NK-92 (cell line): ENCODE data around the gene AHI1.

Experiments
- DNase-seq: peaks from one replicate; lab custom pipeline; 2025; ENCODE audit not compliant: unreplicated experiment; lab: John Stamatoyannopoulos, UW

Gene AHI1

DNA sequence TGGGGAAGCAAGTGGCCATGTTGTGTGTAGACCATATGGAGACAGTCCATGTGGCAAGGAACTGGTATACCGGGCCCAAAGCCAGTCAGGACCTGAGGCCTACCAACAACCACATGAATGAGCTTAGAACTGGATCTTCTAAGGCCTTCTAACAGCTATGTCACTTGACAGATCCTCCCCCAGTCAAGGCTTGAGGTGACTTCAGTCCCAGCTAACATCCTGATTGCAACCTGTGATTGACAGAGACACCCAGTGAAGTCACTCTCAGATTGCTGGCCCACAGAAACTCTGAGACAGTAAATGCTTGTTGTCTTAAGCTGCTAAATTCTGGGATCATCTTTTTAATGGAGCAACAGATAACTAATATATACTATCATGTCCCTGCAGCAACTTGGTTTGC is 32.9 kb downstream of the AHI1 start:
- no peak for DNase-seq

DNA sequence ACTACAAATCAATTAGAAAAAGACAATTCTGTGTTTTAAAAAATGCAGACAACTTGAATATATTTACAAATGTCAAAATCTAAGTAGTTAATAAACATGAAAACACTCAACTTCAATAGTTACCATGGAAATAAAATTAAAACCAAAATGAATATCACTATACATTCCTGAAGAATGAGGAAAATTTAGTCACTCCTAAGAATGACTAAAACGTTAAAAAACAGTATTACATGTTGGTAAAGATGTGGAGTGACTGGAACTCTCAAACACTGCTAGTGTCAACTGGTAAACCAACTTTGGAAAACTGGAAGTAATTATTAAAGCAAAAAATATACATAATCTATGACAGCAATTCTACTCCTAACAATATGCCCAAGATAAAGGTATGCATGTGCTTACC is 36.3 kb downstream of the AHI1 start:
- DNase-seq = no peak

DNA sequence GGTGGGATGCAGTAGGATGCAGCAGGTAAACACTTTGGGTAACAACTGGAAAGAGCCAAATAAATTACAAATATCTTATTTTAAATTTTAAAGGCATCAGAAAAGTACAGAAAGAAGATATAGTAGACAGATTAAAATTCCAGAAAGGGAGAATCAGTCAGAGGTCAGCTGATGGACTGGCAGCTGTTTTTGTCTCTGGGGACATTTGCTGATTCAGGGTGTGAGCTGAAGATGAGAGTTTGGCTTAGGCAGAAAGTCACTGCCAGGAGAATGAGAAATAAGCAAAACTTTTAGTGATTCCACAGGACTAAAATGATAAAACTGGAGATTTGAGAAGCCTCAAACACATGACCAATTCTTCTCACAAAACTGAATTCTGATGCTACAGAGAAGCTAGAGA is 39.5 kb downstream of the AHI1 start:
- no peak for DNase-seq

GRCh38 chr6:135451617-135452190 is 45.8 kb downstream of the AHI1 start:
- DNase-seq = no peak

- no peak for DNase-seq
Observed at GRCh38 chr6:135449246-135449645, 48.3 kb downstream of the AHI1 start.

DNA sequence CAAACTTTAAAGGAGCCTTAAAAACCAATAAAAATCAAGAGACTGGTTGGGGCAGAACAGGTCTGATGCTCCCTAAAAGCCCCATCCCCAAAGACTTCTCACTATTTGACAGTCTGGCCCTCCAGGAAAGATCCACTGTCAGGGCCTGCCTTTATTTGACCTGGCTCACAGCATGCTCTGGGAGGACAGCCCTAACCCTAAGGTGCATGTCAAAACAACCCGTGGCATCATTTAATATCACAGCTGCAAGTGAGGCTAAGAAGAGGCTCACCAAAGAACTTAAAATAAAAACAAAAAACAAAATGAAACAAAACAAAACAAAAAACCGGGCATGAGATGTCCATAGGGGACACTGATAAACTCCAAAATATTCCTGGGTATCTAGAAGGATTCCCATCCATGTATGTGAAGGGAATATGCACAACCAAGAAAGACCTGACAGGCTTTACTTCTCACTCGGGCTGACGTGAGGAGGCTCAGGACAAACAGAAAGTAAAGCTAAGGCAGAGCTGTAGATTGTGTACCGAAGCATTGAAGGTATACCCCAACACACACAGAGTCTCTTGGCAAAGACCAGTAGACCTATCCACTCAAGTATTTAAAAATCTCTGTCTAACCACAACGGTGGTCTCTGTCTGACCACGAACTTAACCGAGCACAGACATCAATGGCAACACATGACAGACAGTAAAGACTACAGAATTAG is 57.3 kb downstream of the AHI1 start:
- DNase-seq = no peak

- DNase-seq = no peak
Observed at GRCh38 chr6:135439549-135439948, 58.0 kb downstream of the AHI1 start.

DNA sequence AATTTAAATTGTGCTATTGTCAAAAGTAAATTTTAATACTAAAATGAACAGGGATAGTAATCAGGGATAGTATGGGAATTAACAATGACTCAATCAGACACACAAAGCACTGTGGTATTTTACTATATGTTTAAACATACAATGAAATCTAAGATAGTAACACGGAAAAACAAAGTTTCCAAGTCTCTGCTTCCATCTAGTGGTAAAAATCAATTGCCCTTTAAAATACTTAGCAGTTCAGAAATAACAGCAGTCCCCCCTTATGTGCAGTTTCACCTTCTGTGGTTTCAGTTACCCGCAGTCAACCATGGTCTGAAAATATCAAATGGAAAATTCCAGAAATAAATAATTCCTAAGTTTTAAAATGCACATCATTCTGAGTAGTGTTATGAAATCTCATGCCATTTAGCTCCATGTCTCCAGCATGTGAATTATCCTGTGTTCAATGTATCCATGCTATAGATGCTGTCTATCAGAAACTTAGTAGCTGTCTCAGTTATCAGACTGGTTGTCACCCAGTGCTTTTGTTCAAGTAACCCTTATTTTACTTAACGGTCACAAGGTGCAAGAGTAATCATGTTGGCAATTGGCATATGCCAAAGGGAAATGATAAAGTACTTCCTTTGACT is 58.5 kb downstream of the AHI1 start:
- DNase-seq = no peak

DNA sequence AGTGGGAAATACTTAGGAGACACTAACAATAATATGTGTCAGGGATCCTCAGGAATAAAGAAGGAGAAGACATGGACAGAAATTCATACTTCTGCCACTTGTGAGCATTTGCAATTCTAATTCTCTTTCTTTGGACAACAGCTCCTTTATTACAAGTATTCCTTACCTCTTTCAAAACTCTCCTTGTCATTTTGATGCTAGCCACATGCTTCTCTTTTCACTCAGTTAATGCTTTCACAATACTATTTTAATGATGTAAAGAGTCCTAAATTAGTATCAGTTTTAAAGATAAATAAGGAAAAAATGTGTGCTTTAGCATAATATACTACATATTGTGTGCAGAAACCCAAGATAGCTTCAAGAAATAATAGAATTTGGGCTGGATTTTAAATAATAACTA is 62.5 kb downstream of the AHI1 start:
- no peak for DNase-seq

GRCh38 chr6:135434095-135434494 is 63.4 kb downstream of the AHI1 start:
- DNase-seq = no peak

DNA sequence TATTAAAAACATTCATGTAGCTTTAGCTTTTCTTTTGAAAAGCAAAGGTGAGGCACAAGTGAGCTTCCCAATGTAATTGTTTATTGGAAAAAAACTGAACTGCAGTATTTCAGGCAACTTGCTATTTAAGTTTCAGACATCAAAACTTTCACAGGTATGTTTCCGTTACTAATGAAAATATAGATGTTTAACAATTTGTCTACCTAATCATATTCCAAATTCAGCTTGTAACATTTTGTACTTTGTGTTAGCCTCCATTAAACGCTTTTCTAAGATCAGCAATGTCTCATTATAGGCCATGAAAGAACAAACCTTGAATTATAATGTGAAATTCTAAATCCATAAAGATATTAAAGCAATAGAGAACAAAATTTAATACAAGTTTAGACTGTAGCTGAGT is 69.5 kb downstream of the AHI1 start:
- no peak for DNase-seq

- no peak for DNase-seq
Observed at GRCh38 chr6:135426833-135427232, 70.7 kb downstream of the AHI1 start.

DNA sequence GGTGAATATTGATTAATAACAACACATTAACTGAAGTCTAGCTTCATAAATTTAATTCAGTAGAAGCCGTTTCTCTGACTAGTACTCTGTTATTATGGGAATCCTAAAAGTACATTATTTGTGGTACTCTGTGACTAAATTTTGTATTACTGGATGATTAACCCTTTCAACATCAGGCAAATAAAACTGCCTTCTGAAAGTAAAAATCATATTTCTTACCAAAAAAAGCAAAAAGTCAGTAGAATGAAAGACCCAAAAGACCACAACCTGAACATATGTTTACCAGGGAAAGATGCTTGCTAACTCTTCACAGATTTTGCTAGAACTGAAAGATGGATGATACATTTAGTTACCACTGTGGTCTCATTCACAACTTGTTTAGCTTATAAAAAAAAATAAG is 73.2 kb downstream of the AHI1 start:
- DNase-seq = no peak

DNA sequence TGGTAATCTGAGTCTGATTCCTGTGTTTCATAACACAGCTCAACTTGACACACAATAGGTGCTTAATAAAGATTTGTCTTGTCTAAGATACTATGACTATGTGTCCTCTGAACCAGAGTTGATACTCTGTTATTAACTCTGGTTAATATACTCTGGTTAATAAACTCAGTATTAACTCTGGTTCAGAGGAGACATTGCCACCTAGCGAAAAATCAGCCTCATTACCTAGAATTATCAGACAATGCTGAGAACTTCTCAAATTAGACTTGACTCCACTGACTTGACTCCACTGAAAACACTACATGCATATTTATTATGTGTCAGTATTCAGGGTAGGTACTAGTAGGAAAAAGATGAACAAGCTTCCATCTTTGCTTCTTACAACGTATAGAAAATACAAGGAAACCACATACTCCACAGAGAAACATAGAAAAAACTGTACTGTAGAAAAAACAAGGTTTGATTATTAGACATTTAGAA is 73.9 kb downstream of the AHI1 start:
- no peak for DNase-seq

DNA sequence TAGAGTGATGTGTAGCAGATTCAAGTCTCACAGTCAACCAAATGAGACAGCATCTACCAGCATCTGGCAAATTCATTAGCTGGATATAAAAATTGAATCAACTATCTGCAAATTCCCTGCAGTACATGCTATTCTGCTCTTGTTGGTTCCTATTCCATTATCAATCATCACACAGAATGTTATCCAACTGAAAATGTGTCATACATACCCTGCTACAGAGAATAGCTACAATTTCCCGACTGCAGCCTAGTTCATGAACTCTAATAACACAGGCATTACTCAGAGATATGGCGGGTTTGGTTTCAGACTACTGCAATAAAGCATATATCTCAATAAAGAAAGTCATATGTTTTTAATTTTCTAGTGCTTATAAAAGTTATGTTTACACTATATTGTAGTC is 78.4 kb downstream of the AHI1 start:
- no peak for DNase-seq

GRCh38 chr6:135418040-135418760 is 79.3 kb downstream of the AHI1 start:
- DNase-seq = no peak

DNA sequence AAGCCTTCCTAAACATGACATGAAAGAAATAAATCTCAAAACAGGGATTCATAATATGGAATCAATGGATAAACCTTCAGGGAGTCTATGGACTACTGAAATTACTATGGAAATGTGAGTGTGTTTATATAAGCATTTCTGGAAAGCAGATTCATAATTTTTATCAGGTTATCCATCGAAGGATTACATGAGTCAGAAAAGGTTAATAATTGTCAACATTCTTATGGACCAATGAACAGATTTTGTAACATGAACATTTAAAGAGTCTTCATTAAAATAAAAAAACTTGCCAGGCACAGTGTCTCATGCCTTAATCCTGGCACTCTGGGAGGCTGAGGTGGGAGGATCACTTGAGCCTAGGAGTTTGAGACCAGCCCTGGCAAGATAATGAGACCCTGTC is 84.8 kb downstream of the AHI1 start:
- DNase-seq = no peak

DNA sequence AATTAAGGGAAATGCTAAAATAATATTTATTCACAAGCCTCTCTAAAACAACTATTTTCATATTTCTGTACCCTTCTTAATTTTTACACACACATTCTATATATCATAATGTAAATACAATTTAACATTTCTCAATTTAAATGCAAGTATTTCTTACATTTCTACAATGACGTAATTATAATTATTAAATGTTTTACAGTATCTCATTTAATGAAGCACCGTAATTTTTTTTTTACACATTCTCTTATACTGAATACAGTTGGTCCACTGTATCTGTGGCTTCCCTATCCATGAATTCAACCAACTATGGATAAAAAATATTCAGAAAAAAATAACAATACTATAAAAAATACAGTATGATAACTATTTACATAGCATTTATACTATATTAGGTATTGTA is 85.7 kb downstream of the AHI1 start:
- DNase-seq = no peak

DNA sequence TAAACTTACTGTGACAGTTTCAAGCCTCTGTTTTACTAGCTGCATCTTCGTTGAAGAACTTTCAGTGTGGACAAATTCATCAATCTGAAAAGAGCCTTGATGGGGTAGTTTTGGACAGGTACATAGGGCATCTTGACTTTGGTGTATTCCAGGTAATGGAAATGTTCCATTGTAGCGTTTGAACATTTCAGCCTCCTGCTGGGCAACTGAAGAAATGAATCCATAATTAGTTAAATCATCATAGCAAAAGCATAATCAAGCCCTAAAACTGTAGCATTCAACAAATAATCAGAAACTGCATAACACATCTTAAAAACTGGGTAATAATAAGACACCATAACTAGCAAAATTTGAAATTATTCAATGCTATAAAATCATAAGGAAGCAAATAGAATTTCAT is 86.2 kb downstream of the AHI1 start:
- DNase-seq = no peak

DNA sequence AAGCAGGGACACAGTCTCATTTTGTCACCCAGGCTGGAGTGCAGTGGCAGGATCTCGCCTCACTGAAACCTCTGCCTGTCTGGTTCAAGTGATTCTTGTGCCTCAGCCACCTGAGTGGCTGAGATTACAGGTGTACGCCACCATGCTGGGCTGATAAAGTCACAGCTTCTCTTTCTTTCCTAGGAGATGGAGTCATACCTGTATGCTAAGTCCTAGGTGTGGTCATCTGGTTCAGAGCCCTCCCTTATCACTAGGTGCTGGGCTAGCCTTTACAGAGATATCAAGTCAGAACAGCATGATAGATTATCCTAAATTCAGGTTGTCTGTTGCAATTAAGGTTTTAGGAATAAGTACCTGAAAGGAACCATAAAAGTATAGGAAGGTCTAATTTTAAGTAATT is 86.7 kb downstream of the AHI1 start:
- DNase-seq = no peak

DNA sequence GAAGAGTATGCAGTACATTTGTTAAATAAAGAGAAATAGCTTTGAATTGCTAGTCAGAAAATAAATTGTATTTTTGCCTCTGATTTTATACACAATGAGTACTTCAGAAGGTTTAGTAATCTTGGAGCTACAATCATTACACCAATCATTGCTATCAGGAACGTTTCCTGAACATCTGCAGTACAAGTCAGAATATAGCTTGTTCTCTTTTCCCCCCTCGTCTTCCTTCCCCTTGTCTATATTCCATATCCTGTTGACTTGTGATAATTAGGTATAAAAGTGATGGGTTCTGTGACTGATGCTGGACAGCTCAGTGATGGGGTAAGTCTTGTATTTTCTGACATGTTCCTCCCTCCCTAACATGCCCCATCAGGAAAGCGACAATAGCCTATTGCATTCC is 94.0 kb downstream of the AHI1 start:
- DNase-seq = no peak

DNA sequence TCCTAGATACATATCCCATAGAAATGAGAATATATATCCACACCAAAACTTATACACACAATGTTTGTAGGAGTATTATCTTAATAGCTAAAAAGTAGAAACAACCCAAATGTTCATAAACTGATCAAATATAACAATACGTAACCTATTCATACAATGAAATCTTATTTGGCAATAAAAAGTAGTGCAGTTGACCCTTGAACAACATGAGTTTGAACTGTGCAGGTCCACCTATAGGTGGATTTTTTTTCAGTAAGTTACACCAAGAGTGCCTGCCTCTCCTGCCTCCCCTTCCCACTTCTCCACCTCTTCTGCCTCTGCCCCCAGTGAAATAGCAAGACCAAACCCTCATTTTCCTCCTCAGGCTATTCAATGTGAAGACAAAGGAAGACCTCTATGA is 95.2 kb downstream of the AHI1 start:
- no peak for DNase-seq
